A673 (cell line): ENCODE results near the gene AMIGO3. TPM values are rescaled to one million over a fixed set of nuclear protein-coding genes. Genes with fewer than 3 reads are reported as not detected.

Experiments
- BruUV-seq: library from RNA; stranded (reverse); fragments of 400-500 nt; replicated peaks from 2 replicates; lab custom pipeline; 2021; lab: Mats Ljungman, UMichigan
- CTCF ChIA-PET: fragments of 300-600 bp; sonication (Branson Sonifier 250); formaldehyde crosslinking; loops from one replicate; lab custom pipeline; 2022; ENCODE audit warnings: antibody characterized with exemption; lab: Charles Lee
- POLR2A ChIA-PET: fragments of 300-600 bp; sonication (Branson Sonifier 250); formaldehyde crosslinking; loops from one replicate; lab custom pipeline; 2022; ENCODE audit warnings: antibody characterized with exemption; ENCODE audit not compliant: low non-redundant PET; lab: Charles Lee
- DNase-seq: peaks from one replicate; pipeline ENCODE4 v3.0.0-alpha.2; 2015; ENCODE audit warnings: low spot score
- H3K27ac ChIP-seq: fragments of 200-600 bp; sonication (generic); 2 replicates; pipeline ENCODE4 v1.5.1; 2016; ENCODE audit warnings: mixed run types, low read depth, mild to moderate bottlenecking, mixed read lengths, antibody characterized with exemption, low read length; ENCODE audit not compliant: poor library complexity, severe bottlenecking
- H3K27me3 ChIP-seq: fragments of 200-600 bp; sonication (generic); replicated peaks from 2 replicates; pipeline ENCODE4 v1.6.1; 2017; ENCODE audit warnings: mixed run types, low read depth, mild to moderate bottlenecking, mixed read lengths, antibody characterized with exemption, low read length; ENCODE audit not compliant: insufficient read depth, poor library complexity
- H3K36me3 ChIP-seq: fragments of 200-600 bp; sonication (generic); 2 replicates; pipeline ENCODE4 v1.6.1; 2016; ENCODE audit warnings: mixed run types, mild to moderate bottlenecking, mixed read lengths, antibody characterized with exemption, low read length; ENCODE audit not compliant: insufficient read depth, poor library complexity, severe bottlenecking
- H3K4me1 ChIP-seq: fragments of 200-600 bp; sonication (generic); 2 replicates; pipeline ENCODE4 v1.6.1; 2017; ENCODE audit warnings: mixed run types, mild to moderate bottlenecking, mixed read lengths, antibody characterized with exemption, low read length; ENCODE audit not compliant: insufficient read depth, poor library complexity, severe bottlenecking
- H3K4me3 ChIP-seq: fragments of 200-600 bp; sonication (generic); 2 replicates; pipeline ENCODE4 v1.5.1; 2016; ENCODE audit warnings: low read depth, mixed run types, mild to moderate bottlenecking, mixed read lengths, low read length; ENCODE audit not compliant: poor library complexity, severe bottlenecking
- H3K9me3 ChIP-seq: fragments of 200-600 bp; sonication (generic); 2 replicates; pipeline ENCODE4 v1.6.1; 2016; ENCODE audit warnings: mixed run types, low read depth, mild to moderate bottlenecking, mixed read lengths, antibody characterized with exemption, low read length; ENCODE audit not compliant: poor library complexity, severe bottlenecking
- CTCF ChIP-seq: fragments of 300-800, 200-600 bp; sonication (generic); conservative IDR thresholded peaks from 2 replicates; pipeline ENCODE4 v1.5.1; 2017; ENCODE audit warnings: low read depth, mild to moderate bottlenecking, antibody characterized with exemption, low read length, moderate library complexity, mixed read lengths
- EZH2 ChIP-seq: fragments of 200-600 bp; sonication (generic); IDR thresholded peaks from 2 replicates; pipeline ENCODE4 v1.6.1; 2017; ENCODE audit warnings: borderline replicate concordance, low read depth, mild to moderate bottlenecking, mixed read lengths, antibody characterized with exemption, low read length; ENCODE audit not compliant: poor library complexity, severe bottlenecking
- intact Hi-C: fragments of 100-400 bp; cut with micrococcal nuclease; formaldehyde crosslinking; loops from one replicate; pipeline ENCODE4 v1.10.0; 2022; ENCODE audit not compliant: unreplicated experiment
- total RNA-seq: library from RNA; stranded (reverse); gene quantifications from 2 replicates; pipeline ENCODE4 v1.2.3, GENCODE V29; 2021

AMIGO3 gene
- total RNA-seq, 1 experiment from 2014 or later, result not detected

- no TSS peak for BruUV-seq
- no peak for DNase-seq
- Histone ChIP-seq H3K9me3 (no peaks in the 10 kb centered on the region), H3K4me1 (no peaks in the 10 kb centered on the region), H3K36me3 (no peaks in the 10 kb centered on the region), H3K27ac (no peak overlapping the region), H3K27me3 (no peaks in the 10 kb centered on the region), H3K4me3 (no peak overlapping the region)
- TF ChIP-seq EZH2 (no peak), CTCF (no peak)
- intact Hi-C loops, result loop anchor here (10.0 kb wide), 1 partner anchor 117 kb away; no protein-coding TSS in a partner anchor
- ChIA-PET POLR2A (no interaction called here), CTCF (no interaction called here)
These were observed 7.9 kb upstream of the AMIGO3 start for GRCh38 chr3:49727154-49727923.

GRCh38 chr3:49725906-49726681, 6.6 kb upstream of the AMIGO3 start:
- intact Hi-C loops, result loop anchor here (10.0 kb wide), 1 partner anchor 119 kb away; no protein-coding TSS in a partner anchor
- ChIA-PET POLR2A (no interaction called here), CTCF (no interaction called here)
- no peaks in the 10 kb centered on the region for H3K9me3 ChIP-seq
- TF ChIP-seq EZH2, result no peak
- TF ChIP-seq CTCF, result no peak
- no peaks in the 10 kb centered on the region for H3K4me1 ChIP-seq
- H3K36me3 ChIP-seq, result no peaks in the 10 kb centered on the region
- no TSS peak for BruUV-seq
- H3K4me3 ChIP-seq, result no peak overlapping the region
- DNase-seq, result no peak
- no peak overlapping the region for H3K27ac ChIP-seq
- no peaks in the 10 kb centered on the region for H3K27me3 ChIP-seq

- ChIA-PET POLR2A (no interaction called here), CTCF (interaction anchor here (1.0 kb wide), 1 partner anchor 185 kb away, joined by 3 read pairs; no protein-coding TSS in a partner anchor)
- H3K9me3 ChIP-seq, result no peaks in the 10 kb centered on the region
- DNase-seq, result no peak
- no peaks in the 10 kb centered on the region for H3K27me3 ChIP-seq
- H3K36me3 ChIP-seq, result peaks cover 5% of the 10 kb centered on the region
- peak overlapping the region; percentile 83 for H3K4me3 ChIP-seq
- H3K4me1 ChIP-seq, result no peaks in the 10 kb centered on the region
- BruUV-seq, result no TSS peak
- peak overlapping the region; percentile 85 for H3K27ac ChIP-seq
- intact Hi-C loops, result loop anchor here (10.0 kb wide), 1 partner anchor 120 kb away; no protein-coding TSS in a partner anchor
- TF ChIP-seq EZH2, result no peak
- no peak for TF ChIP-seq CTCF
These were observed 5.1 kb upstream of the AMIGO3 start for GRCh38 chr3:49724586-49724985.
